HG02840 (cell line): Measurements from ENCODE around the gene SLC13A3.

Experiments
- ATAC-seq: cut with Tn5 transposase; IDR thresholded peaks from one replicate; pipeline ENCODE4 v1.9.1; 2021; ENCODE audit warnings: mild to moderate bottlenecking, moderate library complexity, moderate number of reproducible peaks; ENCODE audit not compliant: unreplicated experiment, low FRiP score

SLC13A3 gene

DNA sequence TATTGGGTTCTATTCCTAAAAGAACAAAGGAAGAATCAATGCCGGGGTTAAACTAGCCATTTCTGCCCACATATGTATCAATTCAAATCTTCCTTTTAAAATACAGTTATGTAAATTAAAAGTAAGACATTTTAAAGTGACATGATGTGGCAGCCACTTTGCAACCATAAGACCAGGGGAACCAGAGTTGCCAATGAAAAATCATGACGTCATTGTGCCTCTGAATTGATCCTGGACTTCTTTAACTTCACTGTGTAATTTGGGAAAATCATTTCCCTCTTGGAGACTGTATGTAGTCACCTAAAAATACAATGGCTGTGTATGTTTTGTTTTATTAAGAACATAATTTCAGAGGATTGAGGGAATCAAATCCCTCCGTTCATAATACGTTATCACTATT lies 42.2 kb downstream of the SLC13A3 start:
- no peak for ATAC-seq

DNA sequence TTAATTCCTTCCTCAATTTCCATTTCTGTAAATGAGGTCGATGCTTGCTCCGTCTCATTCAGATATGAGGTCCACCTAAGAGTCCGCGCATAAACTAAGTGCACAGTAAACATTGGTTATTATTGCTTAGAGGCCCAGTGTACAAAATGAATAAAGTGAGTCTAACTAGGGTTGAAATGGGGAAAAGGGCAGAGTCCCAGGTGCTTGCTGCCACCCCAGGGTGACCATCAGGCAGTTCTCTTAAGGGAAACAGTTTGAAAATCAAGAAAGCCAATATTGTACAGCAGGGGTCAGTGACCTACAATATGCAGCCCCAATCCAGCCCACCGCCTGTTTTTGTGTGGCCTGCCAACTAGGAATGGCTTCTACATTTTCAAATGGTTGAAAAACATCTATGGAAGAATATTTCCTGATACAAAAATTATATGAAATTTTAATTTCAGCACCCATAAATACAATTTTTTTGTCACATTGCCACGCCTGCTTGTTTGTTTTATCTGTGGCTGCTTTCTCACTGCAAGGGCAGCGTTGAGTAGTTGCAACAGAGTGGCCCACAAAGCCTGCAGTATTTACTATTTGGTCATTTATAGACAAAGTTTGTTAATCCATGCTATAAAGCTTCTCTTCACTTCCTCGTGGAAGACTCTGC lies 43.3 kb downstream of the SLC13A3 start:
- ATAC-seq = no peak

GRCh38 chr20:46607191-46607848 lies 43.9 kb downstream of the SLC13A3 start:
- ATAC-seq = no peak

- no peak for ATAC-seq
Observed at GRCh38 chr20:46606817-46607190, 44.5 kb downstream of the SLC13A3 start.

DNA sequence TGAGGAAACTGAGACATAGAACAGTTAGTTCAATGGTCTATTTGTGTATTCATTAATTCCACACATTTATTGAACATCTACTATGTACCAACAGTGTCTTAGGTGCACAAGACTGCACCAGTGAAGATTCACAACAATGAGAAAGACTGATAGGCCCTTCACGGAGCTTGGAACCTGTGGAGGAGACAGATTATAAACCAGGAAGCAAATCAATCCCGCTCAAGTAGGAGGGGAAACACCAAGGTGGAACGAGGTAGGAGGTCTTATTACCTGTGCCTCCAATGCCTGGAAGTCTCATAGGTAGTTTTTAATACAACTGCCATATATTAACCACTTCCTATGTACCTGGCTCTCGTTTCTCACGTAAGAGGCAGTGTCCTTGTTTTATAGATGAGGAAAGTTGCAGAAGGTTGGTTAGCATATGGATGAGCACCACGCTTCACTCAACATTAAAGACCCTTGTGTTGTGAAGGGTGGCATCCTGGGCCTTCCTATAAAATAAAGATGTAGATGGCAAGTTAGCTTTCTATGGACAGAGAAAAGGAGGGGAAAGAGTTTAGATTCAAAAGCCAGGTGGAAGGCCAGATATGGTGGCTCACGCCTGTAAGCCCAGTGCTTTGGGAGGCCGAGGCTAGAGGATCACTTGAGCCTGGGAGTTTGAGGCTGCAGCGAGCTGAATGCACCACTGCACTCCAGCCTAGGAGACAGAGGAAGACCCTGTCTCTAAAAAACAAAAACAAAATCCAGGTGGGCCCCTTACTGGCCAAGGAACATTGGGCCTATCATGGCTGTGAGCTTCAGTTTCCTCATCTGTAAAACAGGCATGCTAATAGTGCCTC lies 45.1 kb downstream of the SLC13A3 start:
- no peak for ATAC-seq

- no peak for ATAC-seq
Observed at GRCh38 chr20:46605181-46605580, 46.1 kb downstream of the SLC13A3 start.

GRCh38 chr20:46604551-46605133 lies 46.6 kb downstream of the SLC13A3 start:
- ATAC-seq = no peak

DNA sequence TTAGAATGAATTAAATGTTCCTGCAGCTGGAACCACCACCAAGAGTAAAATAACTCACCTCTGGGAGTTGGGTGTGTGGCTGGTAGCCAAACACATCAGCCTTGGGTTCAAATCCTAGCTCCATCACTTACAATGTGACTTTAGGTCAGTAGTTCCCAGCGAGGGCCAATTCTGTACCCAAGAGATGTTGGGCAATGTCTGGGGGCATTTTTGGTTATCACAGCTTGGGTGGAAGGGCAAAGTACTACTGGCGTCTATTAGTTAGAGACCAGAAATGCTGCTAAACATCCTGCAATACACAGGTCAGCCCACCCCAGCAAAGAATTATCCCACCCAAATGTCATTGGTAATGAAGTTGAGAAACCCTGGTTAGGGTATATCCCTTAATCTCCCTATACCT lies 48.8 kb downstream of the SLC13A3 start:
- ATAC-seq = no peak

DNA sequence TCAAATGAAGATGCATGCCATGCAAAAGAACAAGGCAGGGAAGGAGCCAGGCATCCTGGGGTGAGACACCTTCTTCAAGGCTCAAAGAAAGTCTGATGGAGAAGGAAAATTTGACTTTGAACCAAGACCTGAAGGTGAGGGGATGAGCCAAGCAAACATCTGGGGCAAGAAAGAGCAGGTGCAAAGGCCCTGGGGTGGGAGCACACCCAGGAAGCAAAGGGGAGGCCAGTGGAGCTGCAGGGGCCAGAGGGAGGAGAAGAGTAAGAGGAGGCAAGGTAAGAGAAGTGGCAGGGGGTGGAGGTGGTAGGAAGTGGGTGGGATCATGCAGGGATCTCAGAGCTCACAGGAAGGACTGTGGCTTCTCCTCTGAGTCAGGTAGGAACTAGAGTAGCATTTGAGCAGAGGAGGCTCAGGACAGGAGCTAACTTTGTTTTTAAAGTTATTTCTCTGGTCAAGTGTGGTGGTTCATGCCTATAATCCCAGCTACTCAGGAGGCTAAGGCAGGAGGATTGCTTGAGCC lies 49.6 kb downstream of the SLC13A3 start:
- no peak for ATAC-seq

GRCh38 chr20:46600286-46600752 lies 50.9 kb downstream of the SLC13A3 start:
- ATAC-seq = no peak

GRCh38 chr20:46599227-46599987 lies 51.9 kb downstream of the SLC13A3 start:
- ATAC-seq = no peak

- ATAC-seq = no peak
Observed at GRCh38 chr20:46595933-46596332, 55.3 kb downstream of the SLC13A3 start.

- ATAC-seq = no peak
Observed at GRCh38 chr20:46594725-46595124, 56.5 kb downstream of the SLC13A3 start.

- ATAC-seq = no peak
Observed at GRCh38 chr20:46592580-46593362, 58.5 kb downstream of the SLC13A3 start.

GRCh38 chr20:46590443-46590842 lies 60.8 kb downstream of the SLC13A3 start:
- ATAC-seq = no peak

DNA sequence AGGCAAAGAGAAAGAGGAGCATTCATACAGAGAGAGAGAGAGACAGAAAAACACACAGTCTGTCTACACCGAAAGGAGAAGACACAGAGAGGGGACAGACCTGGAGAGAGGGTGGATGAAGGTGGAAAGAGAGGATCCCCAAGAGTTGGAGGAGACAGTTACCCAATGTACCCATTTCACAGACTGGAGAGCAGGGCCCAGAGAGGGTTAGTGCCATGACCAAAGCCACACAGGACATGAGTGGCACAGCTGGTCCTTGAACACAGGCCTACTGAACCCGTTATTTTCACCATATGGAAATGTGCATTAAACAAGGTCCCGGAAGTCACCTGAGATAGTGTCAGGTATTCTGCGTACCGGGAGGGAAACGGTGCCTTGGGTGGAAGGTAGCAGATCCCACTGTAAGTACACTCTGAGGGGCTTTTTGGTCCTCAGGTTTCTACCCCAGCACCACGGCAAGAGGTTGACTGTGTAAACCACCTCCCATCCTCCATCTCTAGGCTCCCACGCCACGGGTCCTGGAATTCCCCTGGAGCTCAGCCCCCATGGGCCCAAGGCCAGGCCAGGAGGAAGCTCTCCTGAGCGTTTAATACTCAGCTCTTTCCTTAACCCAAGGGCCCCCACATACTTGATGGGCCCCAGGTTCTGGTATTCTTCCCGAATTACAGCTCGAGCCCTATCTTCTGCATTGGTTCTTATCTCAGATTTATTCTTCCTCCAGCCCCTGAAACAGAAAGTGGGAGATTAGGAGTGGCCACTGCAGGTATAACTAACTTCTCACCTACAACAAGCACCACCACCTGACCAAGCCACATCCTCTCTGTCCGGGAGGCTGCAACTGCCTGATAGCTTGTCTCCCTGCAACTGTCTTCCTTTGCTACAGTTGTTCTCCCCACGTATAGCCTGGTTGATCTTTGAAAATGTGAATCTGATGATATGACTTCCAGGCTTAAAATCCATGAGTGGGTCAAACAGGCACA lies 62.4 kb downstream of the SLC13A3 start:
- no peak for ATAC-seq

DNA sequence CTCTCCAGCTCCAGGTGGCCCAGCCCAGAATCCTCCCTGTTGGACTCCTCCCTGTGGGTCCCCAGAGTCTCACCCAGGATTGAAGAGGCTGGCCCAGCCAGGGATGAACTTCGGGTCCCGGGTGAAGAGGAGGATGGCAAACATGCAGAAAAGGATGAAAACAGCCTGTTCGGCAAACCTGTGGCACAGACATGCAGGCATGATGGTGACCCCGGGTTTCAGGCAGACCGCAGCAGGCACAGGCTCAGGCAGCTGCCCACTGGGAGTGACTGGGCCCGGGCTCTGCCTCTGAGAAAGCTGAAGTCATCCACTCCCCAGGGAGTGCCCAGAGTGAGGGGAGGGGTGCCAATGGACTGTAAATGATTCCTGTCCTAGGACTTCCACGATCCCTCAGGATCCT lies 63.3 kb downstream of the SLC13A3 start:
- ATAC-seq = no peak

GRCh38 chr20:46586724-46587123 lies 64.5 kb downstream of the SLC13A3 start:
- no peak for ATAC-seq
